ENCODE results near the gene MRM3.
"Not testable (repeated sequence)": the region's sequence is repeated elsewhere in the genome, so short reads cannot be mapped to it uniquely, and the experiment has no call there.

The MRM3 gene

GRCh38 chr17:828761-829160 lies 46.6 kb downstream of the MRM3 start:
- DNase-seq: no peak

- not testable (repeated sequence) for DNase-seq
Observed at GRCh38 chr17:829614-830013, 47.5 kb downstream of the MRM3 start.

- no peak for DNase-seq
Observed at GRCh38 chr17:830381-830780, 48.2 kb downstream of the MRM3 start.

- DNase-seq: no peak
Observed at GRCh38 chr17:830950-831349, 48.8 kb downstream of the MRM3 start.

- DNase-seq: no peak
Observed at GRCh38 chr17:834136-834535, 52.0 kb downstream of the MRM3 start.

GRCh38 chr17:835263-835662 lies 53.1 kb downstream of the MRM3 start:
- no peak for DNase-seq

- DNase-seq: not testable (repeated sequence)
Observed at GRCh38 chr17:835721-836120, 53.6 kb downstream of the MRM3 start.

GRCh38 chr17:836151-836550 lies 54.0 kb downstream of the MRM3 start:
- no peak for DNase-seq

GRCh38 chr17:838486-838885 lies 56.3 kb downstream of the MRM3 start:
- no peak for DNase-seq

- DNase-seq: no peak
Observed at GRCh38 chr17:841313-841712, 59.2 kb downstream of the MRM3 start.

Data from inflammatory macrophage treated with lipopolysaccharide for 1 hour (primary cell).